ENCODE data around the gene SLC1A3. TPM values are rescaled to one million over a fixed set of nuclear protein-coding genes. Genes with fewer than 3 reads are reported as not detected.

The SLC1A3 gene
- polyA plus RNA-seq, 1 donor from 2014 or later: not detected

DNA sequence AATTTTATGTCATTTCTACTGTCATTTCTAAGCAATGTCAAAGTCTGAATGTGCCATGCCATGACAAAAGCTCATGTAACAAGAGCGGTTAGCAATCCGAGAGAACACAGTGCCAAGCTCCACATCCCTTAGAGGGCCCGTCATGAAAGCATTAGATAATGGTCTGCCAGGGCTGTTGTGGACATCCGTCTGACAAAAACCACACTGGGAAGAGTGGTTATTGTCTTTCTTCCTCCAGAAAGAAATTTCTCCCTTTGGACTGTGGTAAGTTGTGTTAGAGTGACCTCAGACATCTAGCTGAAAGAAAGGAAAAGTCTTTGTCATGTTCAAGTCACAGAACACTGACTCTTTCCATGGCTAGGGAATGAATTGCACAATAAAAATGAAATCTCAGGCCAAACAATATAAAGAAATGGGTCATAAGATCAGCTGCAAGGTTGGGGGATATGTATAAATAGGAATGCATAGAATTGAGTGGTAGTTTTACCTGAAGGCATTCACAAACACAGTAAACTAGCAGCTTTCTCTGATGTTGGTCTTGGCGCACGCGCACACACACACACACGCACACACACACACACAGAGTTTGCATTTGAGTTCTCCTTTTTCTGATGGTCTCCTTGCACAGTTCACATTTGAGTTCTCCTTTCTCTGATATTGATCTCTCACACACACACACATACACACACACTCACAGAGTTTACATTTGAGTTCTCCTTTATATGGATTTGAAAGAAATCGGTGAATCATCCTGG is 5.3 kb downstream of the SLC1A3 start:
- peaks cover 3 to 6% (median 3%) of the 10 kb centered on the region in 3 donors for H3K4me1 Mint-ChIP-seq
- H3K9me3 Mint-ChIP-seq: no peaks in the 10 kb centered on the region
- H3K36me3 Mint-ChIP-seq: peaks cover 2% of the 10 kb centered on the region
- no peak overlapping the region for H3K4me3 Mint-ChIP-seq
- H3K27ac Mint-ChIP-seq: no peak overlapping the region
- peaks cover 8% of the 10 kb centered on the region for H3K27me3 Mint-ChIP-seq

DNA sequence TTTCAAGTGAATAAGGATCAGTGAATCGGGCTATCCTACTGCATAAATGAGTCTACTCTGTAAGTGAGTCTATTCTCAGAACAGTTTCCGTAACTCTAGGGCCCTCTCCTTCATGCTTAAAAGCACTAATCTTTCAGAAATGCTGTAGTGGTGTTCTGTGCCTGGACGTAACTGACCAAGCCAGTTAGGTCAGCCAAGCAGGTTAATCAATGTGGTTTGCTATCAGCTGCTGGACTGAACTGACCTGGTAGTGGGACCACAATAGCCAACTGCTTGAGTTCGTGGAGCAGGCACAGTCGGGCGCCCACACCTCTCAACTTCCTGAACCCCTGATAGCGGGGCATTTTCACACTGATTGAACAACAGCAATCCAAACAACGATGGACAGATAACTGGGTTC is 6.8 kb downstream of the SLC1A3 start:
- no peak overlapping the region for H3K4me3 Mint-ChIP-seq

DNA sequence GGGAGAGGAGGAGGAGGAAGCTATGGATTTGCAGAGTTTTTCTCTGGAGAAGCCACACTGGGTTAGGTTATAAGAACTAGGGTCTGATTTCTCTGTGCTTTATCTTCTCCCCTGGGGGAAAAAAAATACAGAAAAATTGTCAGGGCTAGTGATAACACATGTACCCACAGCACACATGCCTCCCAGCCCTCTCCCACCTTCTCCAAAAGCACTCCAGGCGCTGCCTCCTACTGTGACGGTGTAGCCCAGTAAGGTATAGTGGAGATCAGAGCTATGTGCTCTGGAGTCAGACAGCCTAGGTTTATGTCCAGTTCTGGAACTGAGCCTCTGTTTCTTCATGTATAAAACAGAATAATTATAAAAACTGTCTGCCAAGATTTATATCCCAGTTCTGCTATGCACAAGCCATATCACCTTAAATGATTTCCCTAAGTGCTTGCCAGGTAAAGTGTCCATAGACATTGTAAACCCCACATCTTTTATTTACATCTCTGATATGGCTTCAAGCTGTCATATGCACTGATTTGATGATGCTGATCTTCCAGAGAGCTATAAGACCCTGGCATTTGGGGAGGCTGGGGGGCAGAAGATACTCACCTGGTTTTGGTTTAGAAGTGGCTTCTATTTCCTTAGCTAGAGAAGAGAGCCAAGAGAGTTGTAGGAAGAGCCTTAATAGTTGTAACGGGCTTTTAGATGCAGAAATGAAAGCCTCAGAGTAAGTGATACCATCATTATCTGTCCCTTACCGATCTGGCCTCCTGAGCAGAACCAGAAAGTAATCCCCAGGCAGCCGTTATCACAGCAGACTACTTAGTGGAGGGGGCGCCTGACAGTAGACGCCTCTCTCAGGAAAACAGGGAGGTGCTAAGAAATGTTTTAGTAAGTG is 7.6 kb downstream of the SLC1A3 start:
- Mint-ChIP-seq H3K4me1 (no peaks in the 10 kb centered on the region), H3K36me3 (peaks cover 2% of the 10 kb centered on the region), H3K9me3 (no peaks in the 10 kb centered on the region), H3K27ac (no peak overlapping the region), H3K27me3 (no peaks in the 10 kb centered on the region), H3K4me3 (no peak overlapping the region)

More for the DNA sequence above, 6.8 kb downstream of the SLC1A3 start:
- no peaks in the 10 kb centered on the region for H3K9me3 Mint-ChIP-seq
- H3K4me1 Mint-ChIP-seq: no peaks in the 10 kb centered on the region
- H3K36me3 Mint-ChIP-seq: peaks cover 2% of the 10 kb centered on the region
- H3K27me3 Mint-ChIP-seq: no peaks in the 10 kb centered on the region
- H3K27ac Mint-ChIP-seq: no peak overlapping the region

DNA sequence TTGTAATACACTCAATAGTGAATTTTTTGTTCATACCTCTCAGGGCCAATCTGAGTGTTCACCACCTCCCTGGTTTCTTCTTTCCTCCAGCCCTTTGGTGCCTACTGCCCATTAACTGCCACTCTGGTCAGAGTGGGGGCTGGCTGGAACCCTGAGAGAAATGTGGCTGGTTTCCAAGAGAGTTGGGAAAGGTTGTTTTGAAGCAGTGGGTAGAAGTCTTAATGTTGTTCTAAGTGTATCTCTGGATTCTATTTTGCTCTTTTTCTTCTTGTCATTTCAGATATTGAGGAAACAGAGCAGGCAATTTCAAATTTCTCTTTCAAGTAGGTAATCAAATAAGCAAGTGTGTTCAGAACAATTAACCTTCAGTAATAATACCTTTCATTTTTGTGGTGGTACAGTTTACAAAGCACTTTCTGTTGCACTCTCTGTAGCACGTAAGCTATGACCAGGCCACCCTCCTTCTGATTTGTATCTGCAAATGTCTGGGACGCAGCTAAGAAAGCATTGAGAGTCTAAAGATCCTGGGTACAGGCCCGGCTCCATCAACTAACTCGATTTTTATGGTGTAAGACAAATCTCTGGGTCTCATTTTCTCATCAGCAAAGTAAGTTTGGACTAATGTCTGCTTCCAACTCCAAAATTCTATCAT is 8.4 kb downstream of the SLC1A3 start:
- no peaks in the 10 kb centered on the region for H3K4me1 Mint-ChIP-seq
- H3K27me3 Mint-ChIP-seq: no peaks in the 10 kb centered on the region
- no peak overlapping the region for H3K4me3 Mint-ChIP-seq
- H3K27ac Mint-ChIP-seq: no peak overlapping the region
- no peaks in the 10 kb centered on the region for H3K9me3 Mint-ChIP-seq
- H3K36me3 Mint-ChIP-seq: peaks cover 2% of the 10 kb centered on the region

DNA sequence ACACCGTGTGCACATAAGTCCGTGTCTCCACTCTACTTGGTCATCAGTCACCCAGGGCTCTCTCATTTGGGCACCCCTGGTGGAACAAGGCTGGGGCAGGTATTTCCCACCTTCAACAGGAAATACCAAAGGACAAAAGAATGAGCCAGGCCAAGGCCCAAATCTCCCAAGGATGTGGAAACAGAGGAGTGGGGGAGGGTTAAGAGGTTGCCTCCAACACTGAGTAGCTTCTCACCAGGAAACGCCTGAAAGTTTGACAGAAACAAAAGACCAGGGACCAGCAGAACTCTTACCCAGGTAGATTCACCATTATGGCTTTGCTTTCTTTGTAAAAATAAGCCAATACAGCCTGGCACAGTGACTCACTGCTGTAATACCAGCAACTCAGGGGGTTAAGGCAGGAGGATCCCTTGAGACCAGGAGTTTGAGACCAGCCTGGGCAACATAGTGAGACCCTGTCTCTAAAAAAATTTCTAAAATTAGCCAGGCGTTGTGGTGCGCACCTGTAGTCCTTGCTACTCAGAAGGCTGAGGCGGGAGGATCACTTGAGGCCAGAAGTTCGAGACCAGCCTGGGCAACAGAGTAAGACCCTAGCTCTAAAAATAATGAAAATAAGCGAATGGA is 12.7 kb downstream of the SLC1A3 start:
- peaks cover 0 to 3% (median 0%) of the 10 kb centered on the region in 3 donors for H3K4me1 Mint-ChIP-seq
- H3K9me3 Mint-ChIP-seq: no peaks in the 10 kb centered on the region
- H3K27ac Mint-ChIP-seq: no peak overlapping the region
- peaks cover 3% of the 10 kb centered on the region for H3K27me3 Mint-ChIP-seq
- no peak overlapping the region for H3K4me3 Mint-ChIP-seq
- H3K36me3 Mint-ChIP-seq: peaks cover 2% of the 10 kb centered on the region

DNA sequence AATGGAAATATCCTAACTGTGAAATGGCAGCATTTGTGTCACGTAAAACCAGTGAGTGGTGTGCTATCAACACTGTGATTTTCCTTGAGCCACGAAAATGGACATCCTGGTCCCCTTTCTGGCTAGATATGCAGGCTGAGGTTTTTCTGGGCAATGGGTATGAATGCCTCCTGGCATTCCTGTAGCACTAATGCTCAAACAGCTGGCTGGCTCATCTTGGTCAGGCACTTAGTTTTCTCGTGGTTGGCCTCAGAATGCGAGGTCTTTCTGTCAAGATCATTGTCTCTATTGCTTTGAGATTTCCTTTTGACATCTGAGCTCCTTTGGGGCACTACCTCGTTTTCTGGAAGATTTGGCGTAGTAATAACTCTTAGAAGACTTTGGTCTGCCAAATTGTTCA is 15.6 kb downstream of the SLC1A3 start:
- H3K4me1 Mint-ChIP-seq: peaks cover 0 to 3% (median 0%) of the 10 kb centered on the region in 3 donors
- H3K4me3 Mint-ChIP-seq: no peak overlapping the region
- no peaks in the 10 kb centered on the region for H3K9me3 Mint-ChIP-seq
- peaks cover 3% of the 10 kb centered on the region for H3K27me3 Mint-ChIP-seq
- H3K36me3 Mint-ChIP-seq: no peaks in the 10 kb centered on the region
- H3K27ac Mint-ChIP-seq: no peak overlapping the region

DNA sequence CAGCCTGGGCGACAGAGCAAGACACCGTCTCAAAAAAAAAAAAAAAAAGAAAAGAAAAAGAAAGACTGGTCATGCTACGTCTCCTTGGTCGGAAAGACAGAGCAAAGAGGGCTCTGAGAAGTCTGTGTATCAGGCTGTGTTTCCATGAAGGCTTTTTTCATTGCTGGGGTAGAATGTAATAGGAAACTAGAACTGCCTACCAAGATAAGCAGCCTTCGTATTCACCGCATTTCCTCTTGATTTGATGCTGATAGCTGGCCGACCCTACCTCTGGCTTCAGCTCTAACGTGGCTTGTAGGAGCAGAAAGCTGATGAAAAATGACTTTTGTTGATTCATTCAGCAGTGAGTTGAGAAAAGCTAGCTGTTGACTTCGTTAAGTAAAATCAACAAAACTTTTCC is 17.4 kb downstream of the SLC1A3 start:
- no peaks in the 10 kb centered on the region for H3K9me3 Mint-ChIP-seq
- no peak overlapping the region for H3K27ac Mint-ChIP-seq
- H3K4me1 Mint-ChIP-seq: peaks cover 0 to 3% (median 0%) of the 10 kb centered on the region in 3 donors
- H3K36me3 Mint-ChIP-seq: no peaks in the 10 kb centered on the region
- H3K27me3 Mint-ChIP-seq: peaks cover 3% of the 10 kb centered on the region
- peak overlapping the region in 1 of 4 donors; percentile 34 for H3K4me3 Mint-ChIP-seq

DNA sequence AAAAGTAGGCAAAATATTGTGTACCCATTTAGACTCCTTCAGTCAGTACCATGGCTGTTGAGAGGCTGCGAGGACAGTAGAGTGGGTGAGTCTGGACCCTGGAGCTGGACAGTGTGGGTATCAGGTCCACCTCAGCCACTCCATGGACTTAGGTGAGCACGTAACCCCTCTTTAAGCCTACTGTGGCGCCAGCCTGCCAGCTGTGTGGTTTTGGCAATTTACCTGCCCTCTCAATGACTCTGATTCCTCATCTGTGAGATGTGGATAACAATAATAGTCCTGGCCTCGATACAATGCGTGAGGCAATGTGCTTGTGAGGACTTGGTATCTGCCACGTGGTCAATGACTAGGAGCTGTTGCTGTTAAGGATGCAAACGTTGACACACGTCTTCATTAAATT is 17.9 kb downstream of the SLC1A3 start:
- Mint-ChIP-seq H3K36me3 (no peaks in the 10 kb centered on the region), H3K9me3 (no peaks in the 10 kb centered on the region), H3K27ac (no peak overlapping the region), H3K4me1 (peaks cover 0 to 3% (median 0%) of the 10 kb centered on the region in 3 donors), H3K4me3 (no peak overlapping the region), H3K27me3 (peaks cover 3% of the 10 kb centered on the region)

DNA sequence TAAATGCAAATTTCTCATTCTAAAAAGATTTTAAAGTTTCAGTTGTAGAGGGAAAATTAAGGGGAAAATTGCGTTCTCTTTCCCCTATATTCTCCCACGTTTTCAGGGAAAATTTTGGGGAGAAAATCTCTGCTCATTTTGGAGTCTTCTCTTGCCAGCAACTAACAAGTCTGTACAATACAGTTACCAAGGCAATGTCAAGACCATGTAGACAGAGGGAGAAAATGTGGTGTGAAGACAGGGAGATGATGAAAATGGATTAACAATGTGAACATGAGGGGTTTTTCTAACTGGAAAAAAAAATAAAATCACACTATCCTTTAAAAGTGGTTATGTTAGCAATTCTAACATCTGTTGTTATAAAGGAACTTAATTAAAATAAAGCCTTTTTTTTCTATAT is 22.3 kb downstream of the SLC1A3 start:
- H3K27ac Mint-ChIP-seq: no peak overlapping the region
- peaks cover 0 to 2% (median 0%) of the 10 kb centered on the region in 3 donors for H3K9me3 Mint-ChIP-seq
- H3K27me3 Mint-ChIP-seq: peaks cover 6% of the 10 kb centered on the region
- H3K4me3 Mint-ChIP-seq: peak overlapping the region in 1 of 4 donors; percentile 53
- no peaks in the 10 kb centered on the region for H3K36me3 Mint-ChIP-seq
- H3K4me1 Mint-ChIP-seq: peaks cover 0 to 3% (median 0%) of the 10 kb centered on the region in 3 donors

DNA sequence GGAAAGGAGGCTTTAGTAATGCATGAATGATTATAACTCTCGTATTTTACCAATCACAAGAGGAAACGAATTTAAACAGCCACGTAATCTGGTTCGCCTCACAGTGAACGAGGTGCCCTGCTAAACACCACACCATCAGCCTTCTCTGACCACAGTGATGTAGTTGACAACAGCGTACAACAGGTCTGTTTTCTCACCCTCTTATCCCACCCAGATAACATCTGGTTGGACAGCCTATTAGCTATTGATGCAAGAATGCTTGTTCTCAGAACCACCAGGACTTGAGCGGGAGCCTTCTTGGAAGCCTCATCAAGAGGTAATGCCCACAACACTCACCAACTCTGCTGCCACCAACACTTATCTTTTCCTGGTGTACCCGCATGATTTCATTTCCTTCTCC is 23.3 kb downstream of the SLC1A3 start:
- peaks cover 6% of the 10 kb centered on the region for H3K27me3 Mint-ChIP-seq

DNA sequence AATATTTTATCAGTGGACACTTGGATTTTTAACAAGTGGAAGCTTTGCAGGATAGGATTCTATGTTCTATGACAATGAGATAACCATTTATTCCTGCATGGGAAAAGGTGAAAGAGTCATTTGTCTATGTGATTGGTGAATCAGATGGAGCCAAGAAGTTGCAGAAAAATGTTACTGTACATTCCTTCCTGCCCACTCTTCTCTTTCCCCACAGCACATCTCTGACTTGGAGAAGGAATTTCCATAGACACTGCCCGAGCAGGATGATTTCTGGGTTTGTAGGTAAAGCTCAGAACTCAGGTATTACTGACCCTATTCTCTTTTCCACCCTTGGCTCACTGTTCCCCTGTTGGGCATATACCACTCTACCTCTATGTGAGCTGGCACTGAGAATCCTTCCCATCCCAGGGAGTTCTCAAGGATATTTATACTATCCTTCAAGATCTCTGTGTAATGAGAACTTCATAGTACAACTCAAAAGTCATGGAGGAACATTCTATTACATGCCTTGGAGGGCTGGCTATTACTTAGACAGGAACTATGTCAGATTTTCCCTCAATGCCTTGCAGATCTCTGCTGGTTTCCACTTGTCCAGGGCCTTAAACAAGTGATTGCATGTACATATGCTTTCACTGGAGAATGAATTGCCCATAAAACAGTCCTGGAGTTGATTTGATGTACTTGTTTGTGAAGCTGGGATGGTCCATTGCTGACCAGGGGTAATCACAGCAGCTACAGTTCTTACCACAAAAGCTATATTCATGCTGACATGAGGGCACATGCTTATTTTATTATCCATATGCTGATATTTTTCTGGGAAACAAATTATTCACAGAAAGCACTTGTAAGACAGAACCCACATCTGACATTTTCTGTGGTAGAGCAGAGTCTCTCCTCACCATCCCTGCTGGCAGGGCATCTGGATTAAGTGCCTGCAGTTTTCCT is 24.1 kb downstream of the SLC1A3 start:
- H3K9me3 Mint-ChIP-seq: peaks cover 0 to 2% (median 0%) of the 10 kb centered on the region in 3 donors
- no peak overlapping the region for H3K4me3 Mint-ChIP-seq
- no peaks in the 10 kb centered on the region for H3K4me1 Mint-ChIP-seq
- no peaks in the 10 kb centered on the region for H3K36me3 Mint-ChIP-seq
- H3K27ac Mint-ChIP-seq: no peak overlapping the region
- H3K27me3 Mint-ChIP-seq: peaks cover 6% of the 10 kb centered on the region

More for the DNA sequence above, 23.3 kb downstream of the SLC1A3 start:
- H3K4me1 Mint-ChIP-seq: no peaks in the 10 kb centered on the region
- no peaks in the 10 kb centered on the region for H3K36me3 Mint-ChIP-seq
- H3K9me3 Mint-ChIP-seq: peaks cover 0 to 2% (median 0%) of the 10 kb centered on the region in 3 donors
- no peak overlapping the region for H3K27ac Mint-ChIP-seq
- H3K4me3 Mint-ChIP-seq: no peak overlapping the region

DNA sequence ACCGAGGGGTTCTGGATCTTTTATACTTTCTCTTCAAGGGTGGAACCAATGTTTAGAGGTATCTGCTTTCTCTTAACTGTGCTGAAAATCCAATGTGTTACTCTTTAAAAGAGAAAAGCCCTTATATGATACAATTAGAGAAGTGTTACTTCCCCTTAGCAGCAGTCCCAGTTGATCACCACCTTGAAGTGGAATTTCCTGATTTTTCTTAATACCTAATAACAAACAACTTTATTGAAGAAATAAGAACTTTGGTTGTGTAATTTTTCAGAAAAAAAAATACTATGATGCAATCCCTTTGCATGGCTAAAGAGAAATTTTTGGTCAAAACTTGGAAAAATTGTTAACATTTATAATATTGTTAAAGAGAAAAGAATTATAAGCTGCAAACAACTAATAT is 24.7 kb downstream of the SLC1A3 start:
- no peaks in the 10 kb centered on the region for H3K4me1 Mint-ChIP-seq
- no peak overlapping the region for H3K4me3 Mint-ChIP-seq
- H3K36me3 Mint-ChIP-seq: no peaks in the 10 kb centered on the region
- H3K27ac Mint-ChIP-seq: no peak overlapping the region
- H3K27me3 Mint-ChIP-seq: peaks cover 7% of the 10 kb centered on the region
- peaks cover 0 to 2% (median 0%) of the 10 kb centered on the region in 3 donors for H3K9me3 Mint-ChIP-seq

DNA sequence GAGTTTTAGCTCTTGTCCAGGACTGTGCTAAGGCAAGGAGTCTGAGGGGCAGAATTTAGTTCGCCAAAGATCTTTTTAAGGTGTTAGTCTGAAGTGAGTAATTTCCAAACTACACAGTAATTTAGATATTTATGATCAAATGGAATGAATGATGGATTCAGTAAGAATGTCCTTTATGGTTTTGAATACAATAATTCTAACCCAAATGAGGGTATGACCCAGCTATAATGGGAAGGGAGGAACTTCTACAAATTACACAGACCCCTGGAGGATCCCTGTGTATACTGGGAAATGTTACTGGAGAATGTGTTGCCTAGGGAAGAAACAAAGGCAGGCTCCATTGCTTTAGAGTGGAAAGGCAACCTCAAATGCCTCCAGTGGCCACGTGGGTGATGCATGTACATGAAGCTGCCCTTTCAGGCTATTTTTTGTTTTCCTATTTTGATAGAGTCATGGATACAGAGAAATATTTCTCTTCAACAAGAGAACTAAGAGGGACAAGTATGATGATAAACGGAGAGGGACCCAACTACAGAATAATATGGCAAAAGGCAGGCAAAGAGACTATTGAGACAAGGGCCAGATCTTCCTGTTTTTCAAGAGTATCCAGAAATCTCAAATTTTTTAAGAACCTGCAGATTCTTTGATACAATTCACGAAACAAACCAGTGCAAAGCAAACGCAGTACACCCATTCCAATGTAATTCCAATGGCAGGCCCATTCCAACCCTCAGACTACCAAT is 25.4 kb downstream of the SLC1A3 start:
- peaks cover 7% of the 10 kb centered on the region for H3K27me3 Mint-ChIP-seq
- peaks cover 0 to 2% (median 0%) of the 10 kb centered on the region in 3 donors for H3K9me3 Mint-ChIP-seq
- no peak overlapping the region for H3K27ac Mint-ChIP-seq
- H3K36me3 Mint-ChIP-seq: no peaks in the 10 kb centered on the region
- H3K4me3 Mint-ChIP-seq: no peak overlapping the region
- no peaks in the 10 kb centered on the region for H3K4me1 Mint-ChIP-seq

Measured in IgD-negative memory B cell (primary cell).